Neural cell (in vitro differentiated cells): ENCODE measurements around the gene NPRL2.

Experiments used
- EP300 ChIP-seq: fragments of 450-650 bp; conservative IDR thresholded peaks from 2 replicates; pipeline ENCODE4 v1.6.1; 2014; ENCODE audit warnings: antibody characterized with exemption, mild to moderate bottlenecking, moderate library complexity; ENCODE audit not compliant: poor library complexity, severe bottlenecking
- EZH2 ChIP-seq: fragments of 200-600, 300-800 bp; shearing (Covaris generic), sonication (generic); IDR thresholded peaks from 2 replicates; pipeline ENCODE4 v1.6.1; 2014; ENCODE audit warnings: antibody characterized with exemption, low read length, borderline replicate concordance, mild to moderate bottlenecking; ENCODE audit not compliant: insufficient read depth, poor library complexity, severe bottlenecking
- MXI1 ChIP-seq: fragments of 450-650 bp; conservative IDR thresholded peaks from 2 replicates; pipeline ENCODE4 v1.6.1; 2014; ENCODE audit warnings: antibody characterized with exemption, mild to moderate bottlenecking; ENCODE audit not compliant: poor library complexity, severe bottlenecking
- POLR2AphosphoS5 ChIP-seq: IDR thresholded peaks from 2 replicates; pipeline ENCODE4 v1.6.1; 2012
- TAF1 ChIP-seq: IDR thresholded peaks from 2 replicates; pipeline ENCODE4 v1.6.1; 2012; ENCODE audit warnings: low read depth
- TF ChIP-seq, protein P1 (sequence below): fragments of 450-650 bp; IDR thresholded peaks from 2 replicates; pipeline ENCODE4 v1.5.1; 2014; ENCODE audit warnings: antibody characterized with exemption, mild to moderate bottlenecking, moderate library complexity; ENCODE audit not compliant: poor library complexity, severe bottlenecking
- TF ChIP-seq, protein P2 (sequence below): IDR thresholded peaks from 2 replicates; pipeline ENCODE4 v1.6.1; 2012; ENCODE audit warnings: borderline replicate concordance

DNA sequence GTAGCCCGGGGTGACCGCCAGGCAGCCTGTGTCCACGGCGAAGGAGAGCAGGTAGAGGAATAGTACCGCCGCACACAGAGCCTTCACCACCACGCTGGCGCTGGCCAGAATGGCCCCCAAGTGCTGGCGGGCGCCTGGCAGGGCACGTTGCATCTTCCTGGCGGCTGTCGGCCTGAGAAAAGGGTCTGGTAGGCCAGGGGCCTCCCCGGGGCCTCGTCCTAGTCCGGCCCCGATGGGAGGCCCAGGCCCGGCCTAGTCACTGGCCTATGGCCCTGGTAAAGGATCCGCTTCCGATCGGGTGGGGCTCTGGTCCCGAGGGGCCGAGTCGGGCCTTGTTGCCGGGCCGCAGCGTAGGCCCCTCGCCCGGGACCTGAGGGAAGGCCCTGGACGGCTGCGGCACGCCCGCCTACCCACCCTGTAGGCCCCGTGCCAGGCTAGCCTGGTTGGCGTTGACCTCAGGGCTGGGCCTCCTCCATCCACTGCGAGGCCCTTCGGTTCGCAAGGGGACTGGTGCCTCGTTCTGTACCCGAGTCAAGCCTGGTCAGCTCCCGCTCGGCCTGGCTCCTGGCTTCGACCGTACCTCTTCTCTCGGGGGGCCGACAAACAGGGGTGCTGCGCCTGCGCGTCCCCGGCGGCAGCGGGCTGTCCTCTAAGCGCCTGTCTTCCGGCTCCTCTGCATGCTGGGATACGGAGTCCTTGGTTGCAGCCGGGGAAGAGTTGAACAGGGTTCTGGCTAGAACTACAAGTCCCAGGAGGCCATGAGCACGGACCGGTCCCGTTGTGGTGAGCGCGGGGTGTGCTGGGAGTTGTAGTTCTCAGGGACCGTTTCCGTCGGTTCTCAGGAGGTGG, 8.6 kb upstream of the NPRL2 start, which contains the start of gene TMEM115:
- peak; percentile 71 for TF ChIP-seq MXI1
- TF ChIP-seq, protein P1, sequence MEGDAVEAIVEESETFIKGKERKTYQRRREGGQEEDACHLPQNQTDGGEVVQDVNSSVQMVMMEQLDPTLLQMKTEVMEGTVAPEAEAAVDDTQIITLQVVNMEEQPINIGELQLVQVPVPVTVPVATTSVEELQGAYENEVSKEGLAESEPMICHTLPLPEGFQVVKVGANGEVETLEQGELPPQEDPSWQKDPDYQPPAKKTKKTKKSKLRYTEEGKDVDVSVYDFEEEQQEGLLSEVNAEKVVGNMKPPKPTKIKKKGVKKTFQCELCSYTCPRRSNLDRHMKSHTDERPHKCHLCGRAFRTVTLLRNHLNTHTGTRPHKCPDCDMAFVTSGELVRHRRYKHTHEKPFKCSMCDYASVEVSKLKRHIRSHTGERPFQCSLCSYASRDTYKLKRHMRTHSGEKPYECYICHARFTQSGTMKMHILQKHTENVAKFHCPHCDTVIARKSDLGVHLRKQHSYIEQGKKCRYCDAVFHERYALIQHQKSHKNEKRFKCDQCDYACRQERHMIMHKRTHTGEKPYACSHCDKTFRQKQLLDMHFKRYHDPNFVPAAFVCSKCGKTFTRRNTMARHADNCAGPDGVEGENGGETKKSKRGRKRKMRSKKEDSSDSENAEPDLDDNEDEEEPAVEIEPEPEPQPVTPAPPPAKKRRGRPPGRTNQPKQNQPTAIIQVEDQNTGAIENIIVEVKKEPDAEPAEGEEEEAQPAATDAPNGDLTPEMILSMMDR: peak; percentile 28
- TF ChIP-seq, protein P2, sequence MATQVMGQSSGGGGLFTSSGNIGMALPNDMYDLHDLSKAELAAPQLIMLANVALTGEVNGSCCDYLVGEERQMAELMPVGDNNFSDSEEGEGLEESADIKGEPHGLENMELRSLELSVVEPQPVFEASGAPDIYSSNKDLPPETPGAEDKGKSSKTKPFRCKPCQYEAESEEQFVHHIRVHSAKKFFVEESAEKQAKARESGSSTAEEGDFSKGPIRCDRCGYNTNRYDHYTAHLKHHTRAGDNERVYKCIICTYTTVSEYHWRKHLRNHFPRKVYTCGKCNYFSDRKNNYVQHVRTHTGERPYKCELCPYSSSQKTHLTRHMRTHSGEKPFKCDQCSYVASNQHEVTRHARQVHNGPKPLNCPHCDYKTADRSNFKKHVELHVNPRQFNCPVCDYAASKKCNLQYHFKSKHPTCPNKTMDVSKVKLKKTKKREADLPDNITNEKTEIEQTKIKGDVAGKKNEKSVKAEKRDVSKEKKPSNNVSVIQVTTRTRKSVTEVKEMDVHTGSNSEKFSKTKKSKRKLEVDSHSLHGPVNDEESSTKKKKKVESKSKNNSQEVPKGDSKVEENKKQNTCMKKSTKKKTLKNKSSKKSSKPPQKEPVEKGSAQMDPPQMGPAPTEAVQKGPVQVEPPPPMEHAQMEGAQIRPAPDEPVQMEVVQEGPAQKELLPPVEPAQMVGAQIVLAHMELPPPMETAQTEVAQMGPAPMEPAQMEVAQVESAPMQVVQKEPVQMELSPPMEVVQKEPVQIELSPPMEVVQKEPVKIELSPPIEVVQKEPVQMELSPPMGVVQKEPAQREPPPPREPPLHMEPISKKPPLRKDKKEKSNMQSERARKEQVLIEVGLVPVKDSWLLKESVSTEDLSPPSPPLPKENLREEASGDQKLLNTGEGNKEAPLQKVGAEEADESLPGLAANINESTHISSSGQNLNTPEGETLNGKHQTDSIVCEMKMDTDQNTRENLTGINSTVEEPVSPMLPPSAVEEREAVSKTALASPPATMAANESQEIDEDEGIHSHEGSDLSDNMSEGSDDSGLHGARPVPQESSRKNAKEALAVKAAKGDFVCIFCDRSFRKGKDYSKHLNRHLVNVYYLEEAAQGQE: peak; percentile 43
- TF ChIP-seq EP300: peak; percentile 30
- TF ChIP-seq POLR2AphosphoS5: peak; percentile 89
- TF ChIP-seq EZH2: no peak
- peak; percentile 42 for TF ChIP-seq TAF1
